Sigmoid colon (tissue), 4 donors: Measurements from ENCODE around the gene EVA1C.

Source experiments
- EP300 ChIP-seq, 4 donors: sonication (generic); formaldehyde crosslinking; IDR thresholded peaks; one replicate each; pipeline ENCODE4 v1.6.1; 2017; ENCODE audit warnings: antibody characterized with exemption in 4 of 4
- POLR2A ChIP-seq, 2 donors: fragments of 450-650 bp; IDR thresholded peaks; one replicate each; pipeline ENCODE4 v1.6.1; 2016; ENCODE audit warnings: antibody characterized with exemption in 2 of 2, mild to moderate bottlenecking in 2 of 2, moderate library complexity in 2 of 2
- POLR2AphosphoS5 ChIP-seq, 4 donors: sonication (generic); formaldehyde crosslinking; IDR thresholded peaks; one replicate each; pipeline ENCODE4 v1.6.1; 2017; ENCODE audit warnings: antibody characterized with exemption in 4 of 4
- TF ChIP-seq, protein P1 (sequence below), 4 experiments: fragments of 450-650 bp in 3 of 4; fragments of 200-600 bp in 1 of 4; IDR thresholded peaks; one replicate each; pipeline ENCODE4 v1.5.1; 2016 to 2019; ENCODE audit warnings: antibody characterized with exemption in 4 of 4, mild to moderate bottlenecking in 3 of 4, moderate library complexity in 2 of 4

- TF ChIP-seq, protein P1, sequence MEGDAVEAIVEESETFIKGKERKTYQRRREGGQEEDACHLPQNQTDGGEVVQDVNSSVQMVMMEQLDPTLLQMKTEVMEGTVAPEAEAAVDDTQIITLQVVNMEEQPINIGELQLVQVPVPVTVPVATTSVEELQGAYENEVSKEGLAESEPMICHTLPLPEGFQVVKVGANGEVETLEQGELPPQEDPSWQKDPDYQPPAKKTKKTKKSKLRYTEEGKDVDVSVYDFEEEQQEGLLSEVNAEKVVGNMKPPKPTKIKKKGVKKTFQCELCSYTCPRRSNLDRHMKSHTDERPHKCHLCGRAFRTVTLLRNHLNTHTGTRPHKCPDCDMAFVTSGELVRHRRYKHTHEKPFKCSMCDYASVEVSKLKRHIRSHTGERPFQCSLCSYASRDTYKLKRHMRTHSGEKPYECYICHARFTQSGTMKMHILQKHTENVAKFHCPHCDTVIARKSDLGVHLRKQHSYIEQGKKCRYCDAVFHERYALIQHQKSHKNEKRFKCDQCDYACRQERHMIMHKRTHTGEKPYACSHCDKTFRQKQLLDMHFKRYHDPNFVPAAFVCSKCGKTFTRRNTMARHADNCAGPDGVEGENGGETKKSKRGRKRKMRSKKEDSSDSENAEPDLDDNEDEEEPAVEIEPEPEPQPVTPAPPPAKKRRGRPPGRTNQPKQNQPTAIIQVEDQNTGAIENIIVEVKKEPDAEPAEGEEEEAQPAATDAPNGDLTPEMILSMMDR (IDR thresholded peaks at IDR 0.05): no peak
- TF ChIP-seq POLR2AphosphoS5 (IDR thresholded peaks at IDR 0.05) (no peak), EP300 (IDR thresholded peaks at IDR 0.05) (no peak), POLR2A (IDR thresholded peaks at IDR 0.05) (no peak)
Observed at GRCh38 chr21:32535612-32536011, 123.1 kb downstream of the EVA1C start.
